Smooth muscle cell (in vitro differentiated cells): ENCODE data around the gene CREBBP. TPM values are rescaled to one million over a fixed set of nuclear protein-coding genes. Genes with fewer than 3 reads are reported as not detected.

Source experiments
- DNase-seq: peaks from one replicate; lab custom pipeline; 2025; ENCODE audit not compliant: unreplicated experiment; lab: John Stamatoyannopoulos, UW
- H2AFZ ChIP-seq: fragments of 200-600 bp; sonication (generic); 2 replicates; pipeline ENCODE4 v1.6.0; 2016; ENCODE audit warnings: antibody characterized with exemption, low read depth, mild to moderate bottlenecking
- H3F3A ChIP-seq: fragments of 200-600 bp; sonication (generic); 2 replicates; pipeline ENCODE4 v1.6.0; 2017; ENCODE audit warnings: antibody characterized with exemption, low read depth
- H3K27ac ChIP-seq: fragments of 200-600 bp; sonication (generic); 2 replicates; pipeline ENCODE4 v1.5.1; 2016; ENCODE audit warnings: low read depth, mild to moderate bottlenecking
- H3K27me3 ChIP-seq: fragments of 200-600 bp; sonication (generic); 2 replicates; pipeline ENCODE4 v1.6.1; 2016; ENCODE audit warnings: low read depth, mild to moderate bottlenecking
- H3K36me3 ChIP-seq: fragments of 200-600 bp; sonication (generic); 2 replicates; pipeline ENCODE4 v1.5.1; 2016; ENCODE audit warnings: low read depth
- H3K4me1 ChIP-seq: fragments of 200-600 bp; sonication (generic); 2 replicates; pipeline ENCODE4 v1.5.1; 2016; ENCODE audit warnings: low read depth
- H3K4me2 ChIP-seq: fragments of 200-600 bp; sonication (generic); 2 replicates; pipeline ENCODE4 v1.6.0; 2016; ENCODE audit warnings: mild to moderate bottlenecking
- H3K4me3 ChIP-seq: fragments of 200-600 bp; sonication (generic); 2 replicates; pipeline ENCODE4 v1.5.1; 2016; ENCODE audit warnings: mild to moderate bottlenecking
- H3K79me2 ChIP-seq: fragments of 200-600 bp; sonication (generic); 2 replicates; pipeline ENCODE4 v1.6.0; 2016; ENCODE audit warnings: low read depth, mild to moderate bottlenecking
- H3K9ac ChIP-seq: fragments of 200-600 bp; sonication (generic); 2 replicates; pipeline ENCODE4 v1.6.0; 2016; ENCODE audit warnings: low read depth
- H3K9me3 ChIP-seq: fragments of 200-600 bp; sonication (generic); replicated peaks from 2 replicates; pipeline ENCODE4 v1.5.1; 2016; ENCODE audit warnings: low read depth
- H4K20me1 ChIP-seq: fragments of 200-600 bp; sonication (generic); 2 replicates; pipeline ENCODE4 v1.6.0; 2016; ENCODE audit warnings: low read depth
- CTCF ChIP-seq: fragments of 200-600 bp; sonication (generic); IDR thresholded peaks from 2 replicates; pipeline ENCODE4 v1.5.1; 2017; ENCODE audit warnings: borderline replicate concordance, mild to moderate bottlenecking, antibody characterized with exemption; ENCODE audit not compliant: insufficient read depth, poor library complexity, severe bottlenecking
- WGBS: methylation state at CpG from one replicate; pipeline ENCODE4 v1.1.7; 2016; ENCODE audit warnings: low lambda C conversion rate; 5-methylcytosine and 5-hydroxymethylcytosine counted together
- polyA plus RNA-seq: library from polyadenylated mRNA; unstranded; fragments of >200 nt; fragmentation: Nextera tagmentation; extraction: Ambion mirVana; gene quantifications from 2 replicates; pipeline ENCODE4 v1.2.1, GENCODE V29; 2016
- total RNA-seq: library from RNA; depleted of rRNA; stranded (reverse); fragments of >200 nt; gene quantifications from 2 replicates; pipeline ENCODE4 v1.2.3, GENCODE V29; 2014

CREBBP gene
- total and polyA plus RNA-seq, 2 experiments from 2014 or later = 14.3 to 19.6 TPM

GRCh38 chr16:3824121-3824795 lies 56.3 kb downstream of the CREBBP start:
- Histone ChIP-seq H3K27me3 (no peaks in the 10 kb centered on the region), H3K4me3 (no peak overlapping the region), H3F3A (peaks cover 17% of the 10 kb centered on the region), H4K20me1 (peaks cover 100% of the 10 kb centered on the region), H3K79me2 (peaks cover 99% of the 10 kb centered on the region), H2AFZ (no peak overlapping the region), H3K9ac (no peak overlapping the region), H3K27ac (peak overlapping the region; percentile 73), H3K36me3 (no peaks in the 10 kb centered on the region), H3K4me2 (peak overlapping the region; percentile 68), H3K9me3 (no peaks in the 10 kb centered on the region), H3K4me1 (peaks cover 23% of the 10 kb centered on the region)
- no peak for TF ChIP-seq CTCF
- WGBS = 90% methylated on average over 17 of the region's 17 CpGs
- DNase-seq = no peak

- H3F3A ChIP-seq = peaks cover 12% of the 10 kb centered on the region
- no peak overlapping the region for H3K4me2 ChIP-seq
- no peak for TF ChIP-seq CTCF
- no peak for DNase-seq
- H3K27me3 ChIP-seq = no peaks in the 10 kb centered on the region
- H4K20me1 ChIP-seq = peaks cover 100% of the 10 kb centered on the region
- peaks cover 20% of the 10 kb centered on the region for H3K4me1 ChIP-seq
- no peak overlapping the region for H3K9ac ChIP-seq
- no peak overlapping the region for H2AFZ ChIP-seq
- H3K4me3 ChIP-seq = no peak overlapping the region
- H3K79me2 ChIP-seq = peaks cover 99% of the 10 kb centered on the region
- H3K9me3 ChIP-seq = no peaks in the 10 kb centered on the region
- WGBS = 73% methylated on average over 5 of the region's 5 CpGs
- H3K27ac ChIP-seq = no peak overlapping the region
- no peaks in the 10 kb centered on the region for H3K36me3 ChIP-seq
These were observed 57.1 kb downstream of the CREBBP start for GRCh38 chr16:3823427-3823826.

GRCh38 chr16:3822366-3823045 lies 58.0 kb downstream of the CREBBP start:
- H3K36me3 ChIP-seq = no peaks in the 10 kb centered on the region
- peaks cover 99% of the 10 kb centered on the region for H3K79me2 ChIP-seq
- peaks cover 11% of the 10 kb centered on the region for H3F3A ChIP-seq
- H3K27ac ChIP-seq = peak overlapping the region; percentile 22
- no peaks in the 10 kb centered on the region for H3K27me3 ChIP-seq
- WGBS = 69% methylated on average over 11 of the region's 11 CpGs
- H3K9me3 ChIP-seq = no peaks in the 10 kb centered on the region
- no peak overlapping the region for H2AFZ ChIP-seq
- no peak overlapping the region for H3K9ac ChIP-seq
- H4K20me1 ChIP-seq = peaks cover 100% of the 10 kb centered on the region
- H3K4me1 ChIP-seq = peaks cover 20% of the 10 kb centered on the region
- no peak for TF ChIP-seq CTCF
- no peak overlapping the region for H3K4me2 ChIP-seq
- H3K4me3 ChIP-seq = no peak overlapping the region
- DNase-seq = no peak

DNA sequence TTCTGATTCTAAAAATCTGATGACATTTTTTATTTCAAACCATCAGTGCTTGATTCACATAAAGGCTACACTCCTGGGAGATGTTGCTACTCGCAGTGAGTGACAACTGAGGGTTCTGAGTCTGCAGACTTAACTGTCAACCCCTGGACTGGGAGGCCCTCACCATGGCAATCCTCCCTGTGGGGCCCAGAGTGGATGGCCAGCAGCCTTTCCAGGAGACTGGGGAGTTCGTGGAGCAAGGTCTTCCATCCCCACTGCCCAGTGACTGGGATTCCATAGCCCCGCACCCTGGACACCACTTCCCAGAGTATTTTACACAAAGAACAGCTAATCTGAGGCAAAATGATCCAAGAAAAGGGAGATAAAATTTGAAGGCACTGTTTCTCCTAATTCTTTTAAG lies 59.3 kb downstream of the CREBBP start:
- no peak for TF ChIP-seq CTCF
- no peak overlapping the region for H3K4me3 ChIP-seq
- no peaks in the 10 kb centered on the region for H3K36me3 ChIP-seq
- H3F3A ChIP-seq = peaks cover 11% of the 10 kb centered on the region
- DNase-seq = no peak
- H3K27me3 ChIP-seq = no peaks in the 10 kb centered on the region
- H3K79me2 ChIP-seq = peaks cover 99% of the 10 kb centered on the region
- no peak overlapping the region for H3K4me2 ChIP-seq
- no peaks in the 10 kb centered on the region for H3K9me3 ChIP-seq
- peaks cover 100% of the 10 kb centered on the region for H4K20me1 ChIP-seq
- H3K27ac ChIP-seq = no peak overlapping the region
- no peak overlapping the region for H2AFZ ChIP-seq
- no peak overlapping the region for H3K9ac ChIP-seq
- H3K4me1 ChIP-seq = peaks cover 23% of the 10 kb centered on the region
- 85% methylated on average over 3 of the region's 3 CpGs for WGBS
